ENCODE results near the gene LRFN4.

Gene LRFN4

DNA sequence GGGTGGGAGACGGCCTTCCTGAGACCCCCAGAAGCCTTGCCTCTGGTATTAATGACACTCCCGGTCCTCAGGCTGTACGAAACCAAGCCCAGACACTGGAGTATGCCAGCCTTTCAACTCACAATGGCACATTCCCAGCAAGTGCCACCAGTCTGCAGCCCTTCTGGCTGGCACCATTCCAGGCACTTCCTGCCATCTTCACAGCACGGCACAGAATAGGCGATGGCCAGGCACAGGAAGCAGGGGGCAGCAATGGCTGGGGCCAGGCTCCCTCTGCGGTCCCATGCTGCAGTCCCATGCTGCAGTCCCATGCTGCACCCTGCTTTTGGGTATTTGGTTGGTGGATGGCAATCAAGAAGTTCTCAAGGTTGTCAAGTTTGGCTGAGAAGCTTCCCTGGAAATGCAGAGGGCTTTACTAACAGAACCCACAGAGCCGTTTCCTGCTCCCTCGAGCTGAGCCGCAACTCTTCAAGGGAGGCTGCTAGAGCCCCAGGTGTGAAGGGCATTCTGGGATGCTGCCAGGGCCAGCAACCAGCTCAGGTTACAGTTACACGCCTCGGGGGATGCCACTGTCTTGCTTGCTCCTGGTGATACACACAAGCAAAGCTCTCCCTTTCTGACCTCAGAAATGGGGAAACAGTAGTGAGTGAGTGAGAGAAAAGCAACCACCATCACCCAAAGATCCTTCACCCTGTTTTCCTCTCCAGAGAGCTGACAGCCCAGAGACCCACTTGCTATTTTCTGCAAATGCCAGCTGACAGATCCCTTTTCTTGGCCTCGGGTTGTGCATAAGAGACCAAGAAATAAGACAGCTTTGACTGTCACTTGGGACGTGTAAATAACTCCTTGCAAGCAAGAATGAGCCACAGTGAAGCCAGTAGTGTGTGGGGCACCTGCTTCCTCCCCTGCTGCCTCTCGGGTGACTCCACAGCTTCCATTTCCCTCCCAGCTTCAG, 23.9 kb downstream of the LRFN4 start:
- Histone ChIP-seq H3K27me3 (ENCODE audit: control insufficient read depth, insufficient read depth, low read length, poor library complexity, severe bottlenecking) (no peaks in the 10 kb centered on the region), H3K4me3 (ENCODE audit: insufficient read depth, low read depth, low read length) (no peak overlapping the region)

GRCh38 chr11:66881451-66881835, 24.6 kb downstream of the LRFN4 start:
- H3K36me3 ChIP-seq (ENCODE audit: control insufficient read depth, insufficient read depth, low read length): no peaks in the 10 kb centered on the region
- no peaks in the 10 kb centered on the region for H3K27me3 ChIP-seq (ENCODE audit: control insufficient read depth, insufficient read depth, low read length, poor library complexity, severe bottlenecking)
- peaks cover 20% of the 10 kb centered on the region for H3K4me1 ChIP-seq (ENCODE audit: control insufficient read depth, insufficient read depth, low read length)
- no peaks in the 10 kb centered on the region for H3K9me3 ChIP-seq (ENCODE audit: control insufficient read depth, low read length)
- H3K4me3 ChIP-seq (ENCODE audit: insufficient read depth, low read depth, low read length): no peak overlapping the region
- H3K27ac ChIP-seq (ENCODE audit: insufficient read depth, low read depth, low read length, poor library complexity, severe bottlenecking): no peak overlapping the region
- 89 to 93% methylated on average over 10 of the region's 10 CpGs for WGBS, 2 experiments

More for the DNA sequence above, 23.9 kb downstream of the LRFN4 start:
- Histone ChIP-seq H3K27ac (ENCODE audit: insufficient read depth, low read depth, low read length, poor library complexity, severe bottlenecking) (no peak overlapping the region), H3K36me3 (ENCODE audit: control insufficient read depth, insufficient read depth, low read length) (no peaks in the 10 kb centered on the region), H3K4me1 (ENCODE audit: control insufficient read depth, insufficient read depth, low read length) (peaks cover 26% of the 10 kb centered on the region), H3K9me3 (ENCODE audit: control insufficient read depth, low read length) (no peaks in the 10 kb centered on the region)
- WGBS, 2 experiments: 76 to 78% methylated on average over 14 of the region's 14 CpGs

- Histone ChIP-seq H3K4me3 (ENCODE audit: insufficient read depth, low read depth, low read length) (no peak overlapping the region), H3K27ac (ENCODE audit: insufficient read depth, low read depth, low read length, poor library complexity, severe bottlenecking) (no peak overlapping the region)
Measured at GRCh38 chr11:66881927-66882452, 25.1 kb downstream of the LRFN4 start.

GRCh38 chr11:66882561-66883015, 25.7 kb downstream of the LRFN4 start:
- 81 to 86% methylated on average over 14 of the region's 14 CpGs for WGBS, 2 experiments
- no peaks in the 10 kb centered on the region for H3K36me3 ChIP-seq (ENCODE audit: control insufficient read depth, insufficient read depth, low read length)
- peak overlapping the region; percentile 79 for H3K27ac ChIP-seq (ENCODE audit: insufficient read depth, low read depth, low read length, poor library complexity, severe bottlenecking)
- peaks cover 22% of the 10 kb centered on the region for H3K4me1 ChIP-seq (ENCODE audit: control insufficient read depth, insufficient read depth, low read length)
- no peaks in the 10 kb centered on the region for H3K9me3 ChIP-seq (ENCODE audit: control insufficient read depth, low read length)
- no peak overlapping the region for H3K4me3 ChIP-seq (ENCODE audit: insufficient read depth, low read depth, low read length)
- no peaks in the 10 kb centered on the region for H3K27me3 ChIP-seq (ENCODE audit: control insufficient read depth, insufficient read depth, low read length, poor library complexity, severe bottlenecking)

More at GRCh38 chr11:66881927-66882452, 25.1 kb downstream of the LRFN4 start:
- no peaks in the 10 kb centered on the region for H3K9me3 ChIP-seq (ENCODE audit: control insufficient read depth, low read length)
- no peaks in the 10 kb centered on the region for H3K36me3 ChIP-seq (ENCODE audit: control insufficient read depth, insufficient read depth, low read length)
- WGBS, 2 experiments: 83 to 88% methylated on average over 9 of the region's 9 CpGs
- H3K27me3 ChIP-seq (ENCODE audit: control insufficient read depth, insufficient read depth, low read length, poor library complexity, severe bottlenecking): no peaks in the 10 kb centered on the region
- H3K4me1 ChIP-seq (ENCODE audit: control insufficient read depth, insufficient read depth, low read length): peaks cover 22% of the 10 kb centered on the region

DNA sequence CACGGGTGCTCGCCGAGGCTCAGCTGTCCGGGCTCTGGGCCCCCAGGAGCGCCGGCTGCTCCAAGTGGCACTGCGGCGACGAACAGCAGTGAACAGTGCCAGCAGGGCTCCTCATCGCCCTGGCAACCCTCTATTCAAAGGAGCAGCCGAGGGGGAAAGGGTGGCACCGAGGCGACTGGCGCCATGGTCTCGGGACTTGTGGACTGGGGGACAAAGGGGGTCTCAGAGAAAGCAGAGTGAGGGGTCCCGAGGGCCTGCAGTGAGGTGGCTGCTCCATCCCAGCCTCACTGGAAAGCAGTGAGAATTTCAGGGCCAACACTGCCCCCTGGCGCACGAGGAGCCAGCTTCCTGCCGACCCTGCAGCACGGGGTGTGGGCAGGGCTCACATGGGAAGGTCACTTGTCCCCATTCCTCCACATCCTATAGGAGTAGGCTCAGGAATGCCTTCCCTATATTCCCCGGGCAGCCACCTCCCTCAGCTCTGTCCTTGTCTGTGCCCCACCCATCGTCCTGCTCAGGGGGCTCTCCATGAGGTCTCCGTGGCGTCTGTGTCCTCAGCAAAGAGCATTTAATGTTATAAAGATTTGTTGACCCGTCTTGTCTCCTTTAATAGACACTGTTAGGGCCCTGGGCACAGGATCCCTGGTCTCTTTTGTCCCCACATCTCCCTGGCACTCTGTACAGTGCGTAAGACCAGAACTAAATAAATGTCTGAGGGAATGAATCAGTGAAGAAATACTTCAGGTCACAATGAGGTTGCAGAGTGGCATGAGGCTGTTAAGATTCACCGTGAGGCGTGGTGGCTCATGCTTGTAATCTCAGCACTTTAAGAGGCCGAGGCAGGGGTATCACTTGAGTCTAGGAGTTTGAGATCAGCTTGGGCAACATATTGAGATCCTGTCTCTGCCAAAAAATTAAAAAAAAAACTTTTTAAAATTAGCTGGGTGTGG, 26.4 kb downstream of the LRFN4 start:
- 64 to 67% methylated on average over 29 of the region's 29 CpGs for WGBS, 2 experiments
- H3K27ac ChIP-seq (ENCODE audit: insufficient read depth, low read depth, low read length, poor library complexity, severe bottlenecking): peak overlapping the region; percentile 79
- H3K27me3 ChIP-seq (ENCODE audit: control insufficient read depth, insufficient read depth, low read length, poor library complexity, severe bottlenecking): no peaks in the 10 kb centered on the region
- no peaks in the 10 kb centered on the region for H3K9me3 ChIP-seq (ENCODE audit: control insufficient read depth, low read length)
- no peaks in the 10 kb centered on the region for H3K36me3 ChIP-seq (ENCODE audit: control insufficient read depth, insufficient read depth, low read length)
- H3K4me3 ChIP-seq (ENCODE audit: insufficient read depth, low read depth, low read length): no peak overlapping the region
- H3K4me1 ChIP-seq (ENCODE audit: control insufficient read depth, insufficient read depth, low read length): peaks cover 22% of the 10 kb centered on the region

- Histone ChIP-seq H3K27ac (ENCODE audit: insufficient read depth, low read depth, low read length, poor library complexity, severe bottlenecking) (no peak overlapping the region), H3K27me3 (ENCODE audit: control insufficient read depth, insufficient read depth, low read length, poor library complexity, severe bottlenecking) (no peaks in the 10 kb centered on the region)
- WGBS, 2 experiments: 94% methylated on average over 4 of the region's 4 CpGs
Measured at GRCh38 chr11:66884443-66884842, 27.6 kb downstream of the LRFN4 start.

DNA sequence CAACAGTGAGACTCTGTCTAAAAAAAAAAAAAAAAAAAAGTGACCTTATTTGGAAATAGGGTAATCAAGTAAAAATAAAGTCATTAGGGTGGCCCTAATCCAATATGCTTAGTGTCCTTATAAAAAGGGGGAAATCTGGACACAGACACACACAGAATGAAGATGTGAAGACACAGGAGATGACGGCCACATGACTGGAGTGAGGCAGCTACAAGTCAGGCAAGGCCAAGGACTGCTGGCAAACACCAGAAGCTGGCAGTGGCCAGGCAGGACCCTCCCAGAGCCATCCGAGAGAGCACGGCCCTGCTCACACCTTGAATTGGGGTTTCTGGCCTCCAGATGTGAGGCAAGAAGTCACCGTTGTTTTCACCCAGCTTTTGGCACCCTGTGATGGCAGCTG, 28.6 kb downstream of the LRFN4 start:
- no peak overlapping the region for H3K4me3 ChIP-seq (ENCODE audit: insufficient read depth, low read depth, low read length)
- WGBS, 2 experiments: 91 to 95% methylated on average over 4 of the region's 4 CpGs
- no peaks in the 10 kb centered on the region for H3K27me3 ChIP-seq (ENCODE audit: control insufficient read depth, insufficient read depth, low read length, poor library complexity, severe bottlenecking)
- no peak overlapping the region for H3K27ac ChIP-seq (ENCODE audit: insufficient read depth, low read depth, low read length, poor library complexity, severe bottlenecking)
- no peaks in the 10 kb centered on the region for H3K36me3 ChIP-seq (ENCODE audit: control insufficient read depth, insufficient read depth, low read length)
- H3K9me3 ChIP-seq (ENCODE audit: control insufficient read depth, low read length): no peaks in the 10 kb centered on the region
- peaks cover 21% of the 10 kb centered on the region for H3K4me1 ChIP-seq (ENCODE audit: control insufficient read depth, insufficient read depth, low read length)

More at GRCh38 chr11:66884443-66884842, 27.6 kb downstream of the LRFN4 start:
- Histone ChIP-seq H3K4me1 (ENCODE audit: control insufficient read depth, insufficient read depth, low read length) (peaks cover 22% of the 10 kb centered on the region), H3K4me3 (ENCODE audit: insufficient read depth, low read depth, low read length) (no peak overlapping the region), H3K36me3 (ENCODE audit: control insufficient read depth, insufficient read depth, low read length) (no peaks in the 10 kb centered on the region), H3K9me3 (ENCODE audit: control insufficient read depth, low read length) (no peaks in the 10 kb centered on the region)

- Histone ChIP-seq H3K27ac (ENCODE audit: insufficient read depth, low read depth, low read length, poor library complexity, severe bottlenecking) (no peak overlapping the region), H3K36me3 (ENCODE audit: control insufficient read depth, insufficient read depth, low read length) (no peaks in the 10 kb centered on the region)
- 82 to 83% methylated on average over 11 of the region's 11 CpGs for WGBS, 2 experiments
Measured at GRCh38 chr11:66885950-66886440, 29.1 kb downstream of the LRFN4 start.

DNA sequence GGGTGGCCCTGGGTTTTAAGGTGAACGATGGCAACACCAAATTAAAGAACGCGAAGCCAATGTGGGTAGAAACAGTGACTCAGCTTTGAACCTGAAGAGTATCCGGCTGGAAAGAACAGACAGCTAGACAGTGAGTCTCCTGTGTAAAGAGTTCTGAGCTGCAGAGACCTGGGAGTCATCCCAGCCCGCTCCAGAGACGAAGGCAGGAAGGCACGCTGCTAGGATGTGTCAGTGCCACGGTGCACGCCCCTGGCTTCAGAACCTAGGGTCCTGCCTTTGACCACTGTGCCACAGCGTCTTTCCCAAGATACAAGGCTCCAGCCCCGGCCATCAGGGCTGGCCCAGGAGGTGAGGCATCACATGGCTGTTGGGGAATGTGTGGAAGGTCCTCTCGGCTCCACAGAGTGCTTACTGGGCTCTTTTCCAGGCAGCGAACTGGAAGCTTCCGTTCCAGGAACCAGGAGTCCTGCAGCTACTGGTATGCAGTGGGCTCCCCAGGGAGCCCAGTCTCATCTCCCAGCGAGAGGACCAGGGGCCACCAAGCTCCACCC, 29.9 kb downstream of the LRFN4 start:
- Histone ChIP-seq H3K4me1 (ENCODE audit: control insufficient read depth, insufficient read depth, low read length) (peaks cover 11% of the 10 kb centered on the region), H3K4me3 (ENCODE audit: insufficient read depth, low read depth, low read length) (no peak overlapping the region), H3K9me3 (ENCODE audit: control insufficient read depth, low read length) (no peaks in the 10 kb centered on the region), H3K36me3 (ENCODE audit: control insufficient read depth, insufficient read depth, low read length) (no peaks in the 10 kb centered on the region), H3K27me3 (ENCODE audit: control insufficient read depth, insufficient read depth, low read length, poor library complexity, severe bottlenecking) (no peaks in the 10 kb centered on the region), H3K27ac (ENCODE audit: insufficient read depth, low read depth, low read length, poor library complexity, severe bottlenecking) (no peak overlapping the region)
- 87 to 88% methylated on average over 15 of the region's 15 CpGs for WGBS, 2 experiments

More at GRCh38 chr11:66885950-66886440, 29.1 kb downstream of the LRFN4 start:
- no peak overlapping the region for H3K4me3 ChIP-seq (ENCODE audit: insufficient read depth, low read depth, low read length)
- H3K27me3 ChIP-seq (ENCODE audit: control insufficient read depth, insufficient read depth, low read length, poor library complexity, severe bottlenecking): no peaks in the 10 kb centered on the region
- H3K4me1 ChIP-seq (ENCODE audit: control insufficient read depth, insufficient read depth, low read length): peaks cover 15% of the 10 kb centered on the region
- H3K9me3 ChIP-seq (ENCODE audit: control insufficient read depth, low read length): no peaks in the 10 kb centered on the region
